ENCODE measurements around the gene MSI2.

Gene MSI2

DNA sequence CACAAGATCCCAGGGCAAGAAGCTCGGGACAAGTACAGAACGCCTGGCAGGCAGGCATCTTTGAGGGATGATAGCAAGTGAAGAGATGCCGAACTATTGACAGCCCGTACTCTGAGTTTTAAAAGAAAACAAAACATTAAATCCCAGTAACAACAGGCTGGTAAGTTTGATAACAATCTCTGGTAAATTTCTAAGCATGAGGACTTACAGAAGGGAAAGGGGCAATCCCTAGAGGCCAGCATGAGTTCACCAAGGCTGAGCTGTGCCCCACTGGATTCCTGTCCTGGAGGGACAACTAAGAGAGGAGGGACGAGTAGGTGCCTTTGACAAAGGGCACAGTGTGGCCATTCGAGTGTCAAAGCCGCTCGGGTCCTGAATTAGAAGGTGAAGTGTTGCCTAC, 462.6 kb downstream of the MSI2 start:
- no peak for DNase-seq (ENCODE audit: extremely low read depth in 1 of 2, low read depth in 1 of 2)

DNA sequence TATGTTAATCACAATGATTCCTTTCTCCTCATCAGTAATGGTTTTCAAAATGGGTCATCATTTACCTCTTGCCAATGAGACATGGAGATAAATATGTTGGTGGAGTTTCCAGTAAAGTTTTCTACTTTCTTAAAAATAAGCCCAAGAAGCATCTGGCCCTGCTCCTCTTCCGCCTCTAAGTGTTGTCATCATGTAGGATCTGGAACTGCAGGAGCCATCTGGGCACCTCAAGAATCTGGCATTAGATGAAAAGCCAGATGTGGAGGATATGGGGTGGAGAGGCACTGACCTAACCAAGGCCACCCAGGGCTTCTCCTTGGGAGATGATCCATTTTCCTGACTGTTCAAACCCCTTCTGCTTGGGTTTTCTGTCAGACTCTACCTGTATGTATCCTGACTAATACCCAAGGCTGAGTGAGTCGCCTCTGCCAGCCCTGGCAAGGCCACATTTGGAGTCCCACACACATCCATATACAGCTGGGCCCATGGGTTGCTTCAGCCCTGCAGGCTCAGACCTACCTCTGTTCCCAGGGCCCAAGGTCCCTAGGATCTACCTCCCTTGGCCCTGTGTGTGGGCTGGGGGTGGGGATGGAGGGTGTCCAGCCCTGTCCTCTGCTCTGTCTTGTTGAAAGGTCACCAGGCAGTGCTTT, 464.2 kb downstream of the MSI2 start:
- DNase-seq (ENCODE audit: extremely low read depth in 1 of 2, low read depth in 1 of 2): no peak

DNA sequence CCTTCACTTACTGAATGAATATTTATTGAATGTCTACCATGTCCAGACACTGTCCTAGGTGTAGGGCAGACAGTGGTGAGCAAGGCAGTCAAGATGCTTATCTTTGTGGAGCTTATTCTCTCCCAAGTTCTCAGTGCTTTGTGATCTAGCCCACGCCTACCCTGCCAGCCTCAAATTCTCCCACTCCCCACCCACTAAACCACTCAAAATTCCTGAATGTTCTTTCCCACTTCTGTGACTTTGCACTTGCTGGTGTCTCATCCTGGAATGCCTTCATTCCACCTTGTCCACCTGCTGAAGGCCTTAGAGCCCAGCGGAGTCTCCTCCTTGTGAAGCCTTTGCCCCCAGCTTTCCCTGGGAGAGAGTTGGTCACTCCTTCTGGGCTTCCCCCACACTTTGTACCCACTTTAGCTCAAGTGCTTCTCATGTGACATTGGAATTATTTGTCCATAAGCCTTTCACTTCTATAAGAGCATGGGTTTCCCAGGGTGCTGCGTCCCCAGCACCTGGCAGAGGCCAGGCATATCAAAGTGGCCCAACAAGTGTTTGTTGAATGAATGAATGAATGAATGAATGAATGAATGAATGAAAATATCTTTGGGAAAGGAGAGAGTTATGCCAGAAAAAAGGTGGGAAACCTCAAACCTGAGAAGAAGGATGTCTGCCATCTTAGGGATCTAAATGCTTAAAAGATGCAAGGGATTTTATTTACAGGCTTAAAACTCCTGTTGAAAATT, 465.8 kb downstream of the MSI2 start:
- DNase-seq (ENCODE audit: extremely low read depth in 1 of 2, low read depth in 1 of 2): no peak

DNA sequence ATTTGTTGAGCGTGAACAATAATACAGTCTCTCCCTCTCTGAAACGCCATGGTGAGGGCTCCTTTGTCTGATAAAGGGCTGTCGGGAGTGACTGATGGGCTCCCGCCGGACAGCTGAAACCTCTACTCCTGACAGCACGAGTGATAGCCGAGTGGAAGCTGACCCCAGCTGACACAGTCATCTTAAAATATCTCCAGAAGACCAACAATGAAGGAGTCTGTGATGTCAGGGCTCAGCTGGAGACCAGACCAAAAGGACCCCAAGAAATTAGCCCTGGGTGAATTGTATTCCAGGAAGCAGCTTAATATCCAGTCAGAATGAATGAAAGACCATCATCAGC, 466.4 kb downstream of the MSI2 start:
- no peak for DNase-seq (ENCODE audit: extremely low read depth in 1 of 2, low read depth in 1 of 2)

DNA sequence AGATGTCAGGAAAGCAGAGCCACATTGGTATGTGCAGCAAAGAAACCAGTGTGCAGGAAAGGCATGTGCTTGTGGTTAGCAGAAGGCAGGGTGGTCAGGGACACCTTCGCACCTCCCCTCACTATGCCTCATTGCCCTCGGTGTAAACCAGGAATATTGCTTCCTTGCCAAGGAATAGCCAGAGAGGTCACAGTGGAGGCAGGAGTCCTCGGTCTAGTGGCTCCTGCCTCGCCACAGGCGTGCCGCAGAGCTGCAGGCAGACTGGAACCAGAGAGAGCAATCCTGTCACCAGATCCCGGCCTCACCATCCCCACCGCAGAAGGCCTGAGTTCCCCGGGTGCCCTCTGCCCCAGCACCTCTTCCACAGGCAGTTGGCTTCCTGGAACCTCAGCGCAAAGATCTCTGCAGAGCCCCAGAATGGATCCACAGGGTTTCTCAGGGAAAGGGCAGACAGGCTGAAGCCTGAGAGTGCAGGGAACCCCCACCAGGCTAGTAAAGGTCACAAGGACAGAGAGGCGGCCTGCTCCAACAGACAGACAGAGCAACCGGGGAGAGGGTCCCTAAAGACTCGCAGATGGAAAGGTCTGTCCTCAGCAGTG, 467.2 kb downstream of the MSI2 start:
- no peak for DNase-seq (ENCODE audit: extremely low read depth in 1 of 2, low read depth in 1 of 2)

DNA sequence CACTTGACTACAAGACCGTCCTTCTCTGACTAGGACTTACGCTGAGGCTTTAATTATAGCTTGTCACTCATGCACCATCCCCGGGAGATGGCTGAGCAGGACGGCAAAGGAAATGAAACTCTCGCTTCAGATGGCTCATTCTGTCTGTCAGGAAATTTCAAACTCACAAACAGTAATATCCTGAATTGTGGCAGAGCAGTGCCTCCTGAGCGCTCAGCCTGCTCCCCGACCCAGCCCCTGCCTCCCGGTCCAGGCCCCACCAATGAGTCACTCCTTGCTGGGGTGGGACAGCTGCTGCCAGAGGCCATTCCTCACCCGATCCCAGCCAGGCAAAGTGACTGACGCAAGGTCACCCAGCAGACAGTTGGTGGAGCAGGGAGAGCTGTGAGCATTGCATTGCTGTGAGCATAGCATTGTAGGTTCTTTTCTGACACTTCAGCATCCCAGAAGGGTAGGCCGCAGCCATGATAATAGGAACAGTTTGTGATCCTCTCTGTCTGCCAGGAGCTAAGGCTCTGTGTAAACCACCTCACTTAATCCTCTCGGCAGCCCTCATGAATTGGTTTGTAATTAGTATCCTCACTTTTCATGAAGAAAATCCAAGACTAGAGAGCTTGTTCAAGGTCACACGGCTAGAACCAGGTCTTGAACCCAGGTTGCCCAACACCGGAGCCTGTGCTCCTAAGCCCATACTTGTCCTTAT, 467.9 kb downstream of the MSI2 start:
- DNase-seq (ENCODE audit: extremely low read depth in 1 of 2, low read depth in 1 of 2): no peak

DNA sequence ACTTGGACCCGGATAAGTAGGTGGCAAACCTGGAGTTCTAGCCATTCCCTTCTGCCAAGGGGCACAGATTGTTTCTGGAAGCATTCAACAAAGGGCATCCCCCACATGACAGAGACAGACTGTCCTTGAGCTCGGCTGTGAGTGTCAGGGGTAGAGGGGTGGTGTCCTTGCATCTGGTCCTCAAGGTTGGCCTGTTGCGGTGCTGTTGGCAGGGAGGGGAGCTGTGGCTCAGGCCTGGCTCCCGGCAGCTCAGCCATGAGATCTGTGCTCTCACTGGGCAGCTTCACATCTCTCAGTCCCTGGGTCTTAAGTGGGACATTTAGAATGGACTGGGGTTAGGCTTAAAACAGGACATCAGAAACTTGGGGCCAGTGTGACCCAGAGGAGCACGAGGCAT, 468.4 kb downstream of the MSI2 start:
- DNase-seq (ENCODE audit: extremely low read depth in 1 of 2, low read depth in 1 of 2): no peak

DNA sequence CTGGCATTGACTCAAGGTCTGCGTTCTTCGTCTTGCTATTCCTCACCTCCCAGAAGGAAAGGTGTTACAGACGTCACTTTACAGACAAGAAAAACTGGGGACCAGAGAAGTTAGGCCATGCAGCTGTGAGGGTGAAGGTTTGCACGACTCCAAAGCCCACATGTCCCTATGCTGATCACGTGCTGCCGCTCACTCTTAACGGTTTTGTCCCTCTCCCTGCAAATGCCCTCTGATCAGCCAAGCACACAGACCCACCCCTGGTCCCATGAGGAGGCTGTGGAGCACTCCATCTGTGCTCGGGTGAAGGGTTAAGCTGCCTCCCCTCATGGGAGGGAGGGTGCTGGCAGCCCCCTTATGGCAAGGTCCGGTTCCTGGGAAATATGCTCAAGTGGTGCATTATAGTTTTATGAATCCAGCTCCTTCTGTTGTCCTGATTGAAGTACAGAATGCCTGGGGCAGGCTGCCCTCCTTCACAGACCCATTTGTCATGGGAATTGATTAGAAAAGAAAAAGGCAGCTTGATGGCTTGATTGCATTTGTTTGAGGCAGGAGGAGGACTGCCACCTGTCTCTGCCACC, 470.0 kb downstream of the MSI2 start:
- DNase-seq (ENCODE audit: extremely low read depth in 1 of 2, low read depth in 1 of 2): no peak

DNA sequence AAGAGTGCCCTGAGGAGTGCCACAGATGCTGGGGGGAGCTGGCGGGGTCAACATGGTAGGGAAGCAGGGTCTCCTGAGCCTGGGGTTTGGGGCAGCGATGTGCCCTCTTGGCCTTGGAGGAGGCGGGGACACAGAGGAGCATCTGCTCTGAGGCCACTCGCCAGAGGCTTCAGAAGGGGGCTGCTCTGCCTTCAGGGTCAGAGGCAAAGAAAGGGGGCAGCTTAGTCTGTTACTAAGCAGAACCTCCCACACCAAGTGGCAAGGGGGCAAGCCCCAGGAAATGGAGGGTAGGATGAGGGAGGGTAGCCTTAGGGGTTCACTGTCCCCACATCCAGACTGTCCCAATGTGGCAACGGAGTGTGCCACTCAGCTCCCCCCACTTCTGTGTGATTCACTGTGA, 470.5 kb downstream of the MSI2 start:
- DNase-seq (ENCODE audit: extremely low read depth in 1 of 2, low read depth in 1 of 2): no peak

DNA sequence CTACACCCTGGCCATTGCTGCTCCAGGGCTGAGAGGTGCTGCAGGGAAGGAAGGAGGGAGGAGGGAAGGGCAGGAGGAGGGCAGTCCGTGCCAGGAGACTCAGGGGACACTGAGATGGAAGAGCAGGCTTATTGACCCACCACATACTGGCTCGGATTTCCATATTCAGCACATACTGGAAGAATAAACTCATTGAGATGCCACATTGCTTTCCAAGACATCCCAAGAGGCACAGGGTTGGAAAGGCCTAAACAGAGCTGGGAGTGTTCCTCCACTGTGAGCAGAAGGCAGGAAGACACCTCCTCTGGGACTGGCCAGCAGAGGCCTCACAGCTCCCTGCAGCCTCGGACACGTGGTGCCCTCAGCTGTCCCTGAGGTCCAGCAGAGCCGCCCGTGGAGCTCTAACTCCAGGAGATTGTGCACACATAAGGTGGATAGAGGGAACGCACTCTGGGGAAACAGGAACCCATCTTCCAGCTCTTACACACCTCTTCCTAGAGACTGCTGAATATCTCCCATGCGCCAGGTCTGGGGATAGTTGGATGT, 471.4 kb downstream of the MSI2 start:
- no peak for DNase-seq (ENCODE audit: extremely low read depth in 1 of 2, low read depth in 1 of 2)

DNA sequence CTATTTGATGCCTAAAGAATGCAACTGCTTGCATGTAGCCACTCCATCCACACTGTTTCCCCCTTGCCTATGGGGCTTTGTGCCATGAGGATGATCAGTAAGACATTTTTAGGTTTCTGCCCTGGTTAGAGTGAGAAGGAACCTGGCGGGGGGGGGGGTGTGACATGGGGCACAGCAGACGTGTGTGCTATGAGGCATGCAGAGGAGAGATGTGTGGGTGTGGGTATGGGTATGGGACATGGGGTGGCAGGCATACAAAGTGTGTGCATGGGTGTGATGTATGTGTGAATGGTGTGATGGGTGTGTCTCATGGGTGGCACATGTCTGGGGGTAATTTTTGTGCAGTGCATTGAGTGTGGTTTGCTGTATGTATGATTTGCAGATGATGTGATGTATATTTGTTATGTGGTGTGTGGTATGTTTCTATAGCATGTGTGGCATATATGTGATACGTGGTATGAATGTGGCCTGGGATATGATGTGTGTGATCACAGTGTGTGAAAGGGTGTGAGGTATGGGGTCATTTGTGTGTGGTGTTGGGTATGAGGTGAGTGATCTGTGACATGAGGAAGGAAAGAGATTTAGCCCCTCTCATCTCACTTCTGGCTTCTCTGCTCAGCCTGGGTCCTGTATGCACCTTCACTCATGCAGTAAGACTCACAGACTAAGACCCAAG, 473.8 kb downstream of the MSI2 start:
- DNase-seq (ENCODE audit: extremely low read depth in 1 of 2, low read depth in 1 of 2): no peak

DNA sequence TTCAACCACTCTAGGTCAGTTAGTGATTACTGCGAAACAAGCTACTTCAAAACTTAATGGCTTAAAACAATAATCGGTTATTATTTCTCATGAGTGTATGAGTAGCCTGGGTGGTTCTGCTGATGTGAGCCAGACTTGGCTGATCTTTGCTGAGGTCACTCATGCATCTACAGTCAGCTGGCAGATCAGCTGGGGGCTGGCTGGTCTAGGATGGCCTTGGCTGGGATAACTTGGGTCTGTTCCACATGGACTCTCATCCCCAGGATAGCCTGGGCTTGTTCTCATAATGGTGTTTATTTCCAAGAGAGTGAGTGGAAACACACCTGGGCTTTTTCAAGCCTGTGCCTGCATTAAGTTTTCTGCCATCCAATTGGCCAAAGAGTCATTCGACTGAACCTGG, 475.7 kb downstream of the MSI2 start:
- DNase-seq (ENCODE audit: extremely low read depth in 1 of 2, low read depth in 1 of 2): no peak

DNA sequence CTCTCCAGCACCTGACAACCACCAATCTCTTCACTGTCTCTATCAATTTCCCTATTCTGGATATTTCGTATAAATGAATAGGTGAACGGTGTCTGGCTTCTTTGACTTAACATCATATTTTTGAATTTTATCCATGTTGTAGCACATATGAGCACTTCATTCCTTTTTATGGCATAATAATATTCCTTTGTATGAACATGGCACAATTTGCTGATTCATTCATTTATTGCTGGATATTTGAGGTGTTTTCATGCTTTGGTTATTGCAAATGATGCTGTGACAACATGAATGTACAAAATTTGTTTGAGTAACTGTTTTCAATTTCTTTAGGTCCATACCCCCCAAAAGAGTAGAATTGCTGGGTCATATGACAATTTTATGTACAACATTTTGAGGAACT, 476.8 kb downstream of the MSI2 start:
- DNase-seq (ENCODE audit: extremely low read depth in 1 of 2, low read depth in 1 of 2): no peak
